Stimulated activated CD8-positive, alpha-beta memory T cell treated with anti-CD3 and anti-CD28 coated beads, Interleukin-7, amount 100 ng/mL, for 4 hours (primary cell): ENCODE measurements around the gene TCP11.

Source experiments
- DNase-seq, 2 donors: peaks; one replicate each; pipeline ENCODE4 v3.0.0-alpha.2; 2020; ENCODE audit warnings: low read depth in 2 of 2

Gene TCP11

DNA sequence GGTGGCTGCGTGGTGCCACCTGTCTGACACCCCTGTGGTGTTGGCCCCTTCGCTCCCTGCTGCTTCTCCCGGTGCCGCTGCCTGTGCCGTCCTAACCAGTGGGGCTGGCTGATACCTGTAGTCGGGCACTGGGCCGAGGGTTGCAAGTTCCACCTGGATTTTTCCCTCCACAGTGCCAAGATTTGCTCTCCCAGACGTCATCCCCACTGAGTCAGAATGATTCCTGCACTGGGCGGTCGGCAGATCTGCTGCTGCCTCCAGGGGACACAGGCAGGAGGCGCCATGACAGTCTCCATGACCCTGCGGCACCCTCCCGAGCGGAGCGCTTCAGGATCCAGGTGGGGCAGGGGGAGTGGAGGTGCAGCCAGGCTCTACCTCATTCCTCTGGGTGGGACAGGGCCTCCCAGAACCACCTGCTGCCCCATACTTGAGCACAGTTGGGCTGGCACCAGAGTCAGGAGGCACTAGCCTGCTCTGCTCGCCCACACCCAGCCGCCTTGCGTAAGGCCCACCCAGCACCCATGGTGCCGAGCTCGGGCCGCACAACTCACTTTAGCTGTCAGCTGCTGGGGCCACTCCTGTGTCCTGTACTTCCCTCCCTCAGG lies 60.2 kb downstream of the TCP11 start:
- DNase-seq, result no peak

DNA sequence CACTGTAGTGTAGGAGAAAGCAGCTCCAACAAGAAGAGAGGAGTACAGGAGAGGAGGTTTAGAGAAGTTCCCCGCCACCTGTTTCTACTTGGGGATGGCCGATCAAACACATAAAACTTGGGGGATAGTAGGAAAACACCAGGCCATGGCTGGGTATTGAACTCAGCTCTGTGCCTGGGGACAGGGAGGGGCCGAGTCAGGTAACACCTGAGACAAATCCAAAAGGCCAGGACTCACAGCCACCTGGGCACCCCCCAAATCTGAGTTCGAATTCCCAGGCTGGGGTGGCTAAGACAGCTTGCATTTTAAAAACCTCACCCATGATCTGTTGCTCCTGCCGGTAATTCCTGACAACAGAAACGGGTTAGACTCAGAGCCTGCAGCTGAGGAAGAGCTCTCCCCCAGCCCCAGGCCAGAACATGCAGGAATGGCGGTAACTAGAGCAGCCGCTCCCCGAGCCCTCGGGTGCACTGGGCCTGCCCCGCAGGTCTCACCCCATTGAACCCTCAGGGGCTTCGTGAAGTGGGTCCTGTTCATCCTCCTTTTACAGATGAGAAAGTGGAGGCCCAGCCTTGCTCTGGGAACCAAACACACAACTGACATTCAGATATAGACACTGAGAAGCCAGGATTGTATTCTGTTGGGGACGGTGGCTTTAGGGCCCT lies 61.0 kb downstream of the TCP11 start:
- no peak for DNase-seq

DNA sequence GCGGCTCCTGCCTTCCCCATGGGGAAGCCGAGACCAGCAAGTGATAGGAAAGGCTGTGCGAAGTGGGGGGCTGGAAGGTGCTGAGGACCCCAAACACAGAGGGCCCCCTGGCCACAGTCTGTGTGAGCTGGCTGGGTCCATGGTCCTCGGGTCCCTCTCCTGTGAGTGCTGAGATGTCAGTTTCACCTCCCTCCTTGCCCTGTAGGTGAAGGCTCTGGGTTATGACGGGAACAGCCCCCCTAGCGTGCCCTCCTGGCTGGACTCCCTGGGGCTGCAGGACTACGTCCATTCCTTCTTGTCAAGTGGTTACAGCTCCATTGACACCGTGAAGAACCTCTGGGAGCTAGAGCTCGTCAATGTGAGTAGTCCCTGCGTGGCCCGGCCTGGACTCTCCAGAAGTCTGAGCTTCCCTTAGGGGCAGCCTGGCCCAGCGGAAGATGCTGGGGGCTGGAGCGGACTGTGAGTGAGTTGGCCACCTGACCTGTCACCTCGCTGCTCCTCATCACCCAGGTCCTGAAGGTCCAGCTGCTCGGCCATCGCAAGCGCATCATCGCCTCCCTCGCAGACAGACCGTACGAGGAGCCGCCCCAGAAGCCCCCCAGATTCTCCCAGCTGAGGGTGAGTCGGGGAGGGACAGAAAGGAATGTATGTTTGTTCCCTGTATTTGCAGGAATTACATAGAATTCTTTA lies 61.7 kb downstream of the TCP11 start:
- no peak for DNase-seq

DNA sequence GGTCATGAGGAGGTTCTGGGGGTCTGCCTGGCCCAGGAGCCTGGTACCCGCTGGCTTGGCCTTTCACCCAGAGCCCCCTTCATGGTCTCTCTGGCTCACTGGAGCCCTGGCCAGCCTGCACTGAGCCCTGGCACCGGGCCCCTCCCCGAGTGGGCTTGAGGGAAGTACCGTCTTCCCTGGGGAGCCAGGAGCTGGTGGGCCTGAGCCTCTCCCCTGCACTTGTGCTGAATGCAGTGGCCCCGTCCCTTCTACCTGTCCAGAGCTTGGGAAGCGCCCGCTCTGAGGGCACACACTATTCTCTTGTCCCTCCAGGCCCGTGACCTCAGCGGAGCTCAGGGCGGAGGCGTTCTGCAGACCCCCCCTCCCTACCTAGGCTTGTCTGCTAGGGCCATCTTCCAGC lies 62.2 kb downstream of the TCP11 start:
- no peak for DNase-seq

DNA sequence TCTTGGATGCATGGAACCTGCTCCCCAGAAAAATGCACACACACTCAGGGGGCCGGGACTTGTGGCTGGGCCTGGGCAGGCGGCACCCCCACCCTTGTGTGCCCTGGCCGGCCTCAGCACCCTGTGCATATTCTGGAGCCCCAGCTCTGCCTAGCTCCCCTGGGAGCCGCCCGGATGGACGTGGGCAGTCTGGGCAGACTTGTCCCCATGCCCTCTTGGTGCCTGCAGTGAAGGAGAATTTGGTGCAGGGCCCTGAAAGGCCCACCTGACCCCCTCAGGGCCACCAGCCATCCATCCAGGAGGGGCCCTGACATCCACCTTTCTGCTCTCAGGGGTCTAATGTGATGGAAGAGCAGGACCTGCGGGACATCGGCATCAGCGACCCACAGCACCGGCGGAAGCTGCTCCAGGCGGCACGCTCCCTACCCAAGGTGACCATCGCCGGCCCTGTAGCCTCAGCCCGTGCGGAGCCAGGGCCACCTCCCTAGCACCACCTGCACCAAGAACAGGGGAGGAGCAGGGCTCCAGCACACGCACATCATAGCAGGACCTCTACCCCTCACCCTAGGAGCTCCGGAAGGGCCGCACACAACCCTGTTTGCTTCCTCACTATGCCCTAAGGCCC lies 62.8 kb downstream of the TCP11 start:
- no peak for DNase-seq

DNA sequence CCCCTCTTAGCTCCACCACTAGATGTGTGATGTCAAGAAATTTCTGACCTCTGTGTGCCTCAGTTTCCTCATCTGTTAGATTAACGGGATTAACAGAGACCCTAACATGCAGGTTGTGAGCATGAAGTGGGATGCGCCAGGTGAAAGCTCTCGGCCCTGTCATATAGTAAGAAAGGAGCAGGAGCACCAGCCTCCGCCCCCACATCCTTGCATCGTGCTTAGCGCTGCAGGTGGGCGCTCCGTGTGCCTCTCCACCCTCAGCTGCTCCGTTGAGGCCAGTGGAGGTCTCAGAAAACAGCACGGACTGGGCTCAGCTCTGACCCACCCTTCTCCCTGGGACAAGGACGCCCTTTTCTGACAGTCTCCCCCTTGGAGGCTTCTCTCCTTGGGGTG lies 63.4 kb downstream of the TCP11 start:
- DNase-seq, result no peak

DNA sequence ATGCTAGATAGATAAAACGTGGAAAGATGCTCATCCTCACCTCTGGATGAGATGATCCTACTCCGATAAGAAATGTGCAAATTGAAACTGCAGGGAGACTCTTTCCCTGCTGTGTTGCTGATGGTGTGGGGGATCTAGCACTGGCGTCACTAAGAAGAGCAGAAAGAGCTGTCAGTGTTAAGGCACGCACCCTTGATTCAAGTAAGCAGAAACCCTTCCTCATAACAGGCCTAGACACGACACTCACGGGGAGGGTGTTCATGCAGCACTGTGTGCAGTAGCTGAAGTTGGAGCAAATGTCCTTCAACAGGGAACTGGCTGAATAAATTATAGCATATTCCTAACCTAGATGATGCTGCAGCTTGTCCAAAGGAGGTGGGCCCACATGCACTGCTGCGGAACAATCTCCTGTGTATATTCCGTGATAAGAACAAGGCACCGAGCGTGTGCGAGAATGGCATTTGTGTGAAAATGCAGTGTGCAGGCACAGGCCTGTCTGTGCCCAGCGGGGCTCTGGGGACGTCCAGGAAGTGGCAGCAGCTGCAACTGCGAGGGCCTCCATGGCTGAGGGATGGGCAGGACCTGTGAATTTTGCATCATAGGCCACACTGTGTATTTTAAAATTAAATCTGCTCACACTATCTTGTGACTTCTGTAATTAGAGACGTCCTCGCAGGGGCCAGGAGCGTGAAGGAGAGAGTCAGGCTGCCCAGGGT lies 64.0 kb downstream of the TCP11 start:
- no peak for DNase-seq

DNA sequence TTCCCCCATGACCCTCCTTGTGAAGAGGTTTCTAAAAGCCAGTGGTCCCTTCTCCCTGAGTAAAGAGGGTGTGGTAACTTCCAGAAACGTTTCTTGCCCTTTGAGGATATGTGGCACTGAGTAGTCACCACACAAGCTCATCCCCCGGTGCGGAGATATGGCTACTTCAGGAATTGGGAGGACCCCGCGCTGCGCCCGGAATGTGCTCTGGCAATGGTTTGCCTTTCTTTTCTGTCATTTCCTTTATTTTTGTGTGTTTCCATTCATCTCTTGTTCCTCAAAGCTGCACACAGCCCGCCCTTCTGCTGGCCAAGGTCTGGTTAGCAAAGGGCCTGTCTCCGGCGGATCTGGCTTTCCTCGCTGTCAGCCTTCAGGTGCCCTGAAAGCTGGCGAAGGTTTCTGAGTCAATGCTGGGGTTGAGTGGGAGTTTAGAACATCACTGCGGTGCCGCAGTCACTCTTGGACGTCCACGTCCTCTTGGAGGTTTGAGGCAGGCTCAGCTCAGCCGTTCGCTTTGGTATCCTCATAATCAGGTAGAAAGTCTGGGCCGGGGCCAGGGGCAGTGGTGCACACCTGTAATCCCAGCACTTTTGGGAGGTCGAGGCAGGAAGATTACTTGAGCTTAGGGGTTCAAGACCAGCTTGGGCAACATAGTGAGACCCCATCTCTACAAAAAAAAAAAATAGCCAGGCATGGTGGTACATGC lies 67.2 kb downstream of the TCP11 start:
- no peak for DNase-seq

DNA sequence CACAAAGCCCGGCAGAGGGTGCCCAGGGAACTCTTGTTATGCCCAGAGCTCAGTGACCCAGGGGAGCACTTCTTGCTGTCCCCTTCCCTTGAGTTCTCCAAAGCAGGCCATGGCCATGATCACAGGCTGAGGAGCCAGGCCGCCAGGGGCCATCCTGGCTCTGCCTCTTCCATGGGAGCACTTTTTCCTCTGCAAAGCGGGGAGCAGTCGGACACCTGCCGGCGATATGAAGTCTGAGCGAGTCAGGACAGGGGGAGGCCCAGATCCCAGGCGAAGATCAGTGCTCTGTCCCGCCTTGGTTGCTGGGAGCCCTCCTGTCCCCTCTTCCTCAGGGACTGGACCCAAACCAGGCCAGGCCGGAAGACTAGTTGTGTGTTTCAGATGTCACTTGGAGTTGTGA lies 67.9 kb downstream of the TCP11 start:
- DNase-seq, result no peak

DNA sequence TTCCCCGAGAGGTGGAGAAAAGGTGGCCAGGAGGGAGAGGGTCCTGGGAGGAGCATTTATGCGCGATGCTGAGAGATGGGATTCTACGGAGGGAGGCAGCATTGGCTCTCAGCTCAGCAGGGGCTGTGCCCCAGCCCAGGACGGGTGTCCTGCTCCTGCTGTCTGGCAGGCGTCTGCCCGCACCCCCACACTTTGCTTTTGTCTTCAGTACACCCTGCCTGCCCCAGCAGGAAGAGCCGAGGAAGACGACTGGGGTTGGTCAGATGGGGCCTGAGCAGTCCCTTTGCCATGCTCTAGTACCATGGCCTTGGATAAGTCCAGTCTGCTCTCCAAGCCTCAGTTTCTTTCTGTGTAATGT lies 68.5 kb downstream of the TCP11 start:
- DNase-seq, result no peak

DNA sequence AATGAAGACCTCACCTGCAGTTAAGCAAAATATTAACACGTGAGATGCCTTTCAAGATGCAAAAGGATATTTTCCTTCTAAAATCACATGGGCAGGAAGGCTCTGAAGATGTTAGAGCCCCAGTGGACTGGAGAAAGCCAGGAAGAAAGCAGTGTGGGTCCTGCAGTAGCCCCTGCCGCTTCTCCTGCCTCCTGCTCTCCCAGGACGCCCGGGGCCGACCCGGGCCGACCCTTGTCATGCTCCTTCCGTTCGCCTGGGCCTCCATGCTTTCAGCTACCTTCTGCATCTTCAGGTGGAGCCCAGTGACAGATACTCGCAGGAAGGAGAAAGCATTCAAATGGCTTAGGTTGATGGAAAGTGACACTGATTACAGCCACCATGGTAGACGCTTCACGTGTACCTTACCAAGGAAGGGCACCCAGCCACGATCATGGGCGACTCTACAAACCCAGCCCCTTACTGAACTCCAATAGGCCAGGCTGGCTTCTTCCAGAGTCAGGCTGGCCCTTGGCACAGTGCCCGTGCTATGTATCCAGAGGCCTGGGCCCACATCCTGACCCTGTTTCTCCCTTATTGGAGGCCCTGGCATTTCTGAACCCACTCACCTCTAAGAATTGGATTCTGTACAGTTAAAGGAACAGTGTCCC lies 69.0 kb downstream of the TCP11 start:
- DNase-seq, result no peak

DNA sequence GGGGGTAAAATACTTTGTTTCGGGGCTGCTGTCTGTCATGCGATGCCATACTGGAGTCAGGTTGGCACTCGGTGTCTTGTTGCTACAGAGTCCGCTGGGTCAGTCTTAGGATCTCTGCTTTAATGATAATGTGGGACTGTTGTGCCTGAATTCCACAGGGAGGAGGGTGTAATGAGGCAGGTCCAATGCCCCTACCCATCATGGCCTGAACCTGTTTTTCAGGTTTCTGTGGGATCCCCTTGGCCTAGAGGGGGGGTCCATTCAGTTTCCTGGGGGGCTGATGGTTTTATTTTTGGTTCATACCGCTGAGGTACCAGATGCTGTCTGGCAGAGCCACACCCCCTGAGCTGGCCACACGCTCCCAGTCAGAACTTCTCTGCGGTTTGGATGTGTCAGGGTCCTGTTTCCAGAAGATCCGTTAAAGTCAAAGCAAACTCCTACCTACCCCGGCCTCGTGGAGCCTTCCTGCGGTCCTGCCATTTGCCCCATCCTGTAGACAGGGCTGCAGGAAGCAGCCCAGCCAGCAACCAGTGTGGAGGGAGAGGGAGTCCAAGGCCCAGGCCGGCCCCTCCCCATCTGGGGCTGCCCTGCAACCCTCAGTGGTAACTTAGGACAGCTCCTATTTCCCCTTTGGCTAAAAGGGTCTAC lies 69.7 kb downstream of the TCP11 start:
- no peak for DNase-seq

DNA sequence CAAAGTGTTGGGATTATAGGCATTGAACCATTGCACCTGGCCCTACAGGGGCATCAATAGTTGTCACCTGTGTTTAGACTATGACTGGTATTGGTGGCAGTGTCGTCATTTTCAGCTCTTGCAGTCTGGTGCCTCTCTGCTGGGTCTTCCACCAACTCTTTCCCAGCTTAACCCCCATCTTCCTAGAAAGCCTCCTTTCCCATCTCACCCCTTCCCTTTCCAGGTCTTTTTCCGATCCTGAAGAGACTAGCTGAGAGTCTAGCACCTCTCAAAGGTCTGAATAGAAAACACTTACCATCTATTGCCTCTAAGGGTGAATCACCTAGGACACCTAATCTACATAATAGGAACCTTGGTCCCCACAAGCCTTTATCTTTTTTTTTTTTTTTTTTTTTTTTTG lies 71.0 kb downstream of the TCP11 start:
- no peak for DNase-seq

DNA sequence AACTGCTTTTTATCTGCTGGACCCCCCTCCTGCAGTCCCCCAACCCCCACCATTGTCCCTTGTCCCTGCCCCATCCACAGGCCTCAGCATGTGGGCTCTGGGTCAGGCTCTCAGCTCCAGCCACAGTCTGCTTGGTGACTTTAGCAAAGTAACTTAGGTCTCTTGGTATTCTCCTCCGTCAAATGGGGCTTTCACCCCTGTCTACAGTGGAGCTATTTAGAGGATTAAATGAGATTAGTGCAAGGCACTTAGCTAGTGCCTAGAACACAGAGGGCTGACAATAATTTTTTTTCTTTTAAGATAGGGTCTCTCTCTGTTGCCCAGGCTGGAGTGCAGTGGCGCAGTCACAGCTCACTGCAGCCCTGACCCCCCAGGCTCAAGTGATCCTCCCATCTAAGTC lies 71.9 kb downstream of the TCP11 start:
- DNase-seq, result no peak

DNA sequence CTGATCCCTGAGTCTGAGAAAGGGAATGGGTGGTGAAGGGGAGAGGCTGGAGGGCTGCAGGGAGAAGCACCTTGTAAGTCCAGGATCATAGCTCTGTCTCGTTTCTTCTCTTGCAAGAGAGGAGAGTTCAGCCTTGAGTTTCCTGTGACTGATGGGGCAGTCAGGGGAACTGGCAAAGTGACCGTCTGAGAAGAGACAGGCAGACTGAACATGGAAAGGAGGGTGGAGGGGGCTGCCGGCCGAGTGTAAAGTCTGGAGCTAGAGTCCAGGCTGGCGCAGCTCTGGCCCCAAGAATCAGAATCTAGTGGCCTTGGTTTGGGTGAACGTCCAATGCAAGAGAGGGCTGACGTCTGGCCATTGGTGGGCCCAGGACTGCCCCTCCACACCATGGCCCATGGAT lies 72.5 kb downstream of the TCP11 start:
- DNase-seq, result no peak

DNA sequence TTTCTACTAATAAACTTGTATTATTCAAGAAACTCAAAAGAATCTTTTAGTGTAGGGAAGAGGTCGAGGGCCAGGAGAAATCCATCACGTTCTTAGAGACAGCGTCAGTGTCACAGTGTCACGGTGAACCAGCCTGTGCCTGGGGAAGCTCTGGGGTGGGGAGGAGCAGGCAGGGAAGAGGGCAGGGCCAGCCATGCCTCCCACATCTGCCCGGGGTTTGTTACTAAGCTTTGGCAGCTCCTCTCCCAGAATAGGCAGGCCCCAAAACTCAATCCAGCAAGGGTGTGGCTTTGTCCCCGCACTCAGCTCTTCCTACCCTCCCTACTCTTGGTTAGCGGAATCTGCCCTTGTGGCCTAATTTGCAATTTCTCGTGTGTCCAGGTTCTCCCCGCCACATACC lies 72.9 kb downstream of the TCP11 start:
- DNase-seq, result no peak
